GM21528 (cell line): Measurements from ENCODE around the gene CIDEA.
"Not testable (repeated sequence)": the region's sequence is repeated elsewhere in the genome, so short reads cannot be mapped to it uniquely, and the experiment has no call there.

ENCODE experiments used
- ATAC-seq: cut with Tn5 transposase; IDR thresholded peaks from one replicate; pipeline ENCODE4 v1.9.1; 2021; ENCODE audit warnings: mild to moderate bottlenecking, moderate library complexity; ENCODE audit not compliant: unreplicated experiment, low FRiP score

CIDEA gene

DNA sequence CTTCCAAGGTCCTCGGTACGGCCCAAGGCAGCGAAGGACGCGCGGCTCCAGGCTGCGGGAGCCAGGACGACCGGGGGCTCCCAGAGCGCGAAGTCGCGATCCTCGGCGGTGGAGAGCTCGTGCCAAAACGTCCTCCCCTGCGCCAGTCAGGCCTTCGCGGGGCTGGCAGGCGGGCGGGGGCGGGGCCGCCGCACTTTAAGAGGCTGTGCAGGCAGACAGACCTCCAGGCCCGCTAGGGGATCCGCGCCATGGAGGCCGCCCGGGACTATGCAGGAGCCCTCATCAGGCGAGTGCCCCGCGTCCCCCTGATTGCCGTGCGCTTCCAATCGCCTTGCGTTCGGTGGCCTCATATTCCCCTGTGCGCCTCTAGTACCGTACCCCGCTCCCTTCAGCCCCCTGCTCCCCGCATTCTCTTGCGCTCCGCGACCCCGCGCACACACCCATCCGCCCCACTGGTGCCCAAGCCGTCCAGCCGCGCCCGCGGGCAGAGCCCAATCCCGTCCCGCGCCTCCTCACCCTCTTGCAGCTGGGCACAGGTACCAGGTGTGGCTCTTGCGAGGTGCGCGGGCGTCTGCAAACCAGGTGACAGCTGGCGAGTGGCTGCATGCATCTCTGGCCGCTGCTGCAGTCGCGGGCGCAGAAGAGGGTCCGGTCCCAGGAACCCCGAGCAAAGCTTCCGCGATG, at the start of gene CIDEA:
TSS of gene CIDEA (plus strand) at position 226 of the 684 bp plus-strand sequence. CDS start at position 249, 23 bp downstream.
- no peak for ATAC-seq

- not testable (repeated sequence) for ATAC-seq
Observed at GRCh38 chr18:12208296-12209153, 45.6 kb upstream of the CIDEA start.

DNA sequence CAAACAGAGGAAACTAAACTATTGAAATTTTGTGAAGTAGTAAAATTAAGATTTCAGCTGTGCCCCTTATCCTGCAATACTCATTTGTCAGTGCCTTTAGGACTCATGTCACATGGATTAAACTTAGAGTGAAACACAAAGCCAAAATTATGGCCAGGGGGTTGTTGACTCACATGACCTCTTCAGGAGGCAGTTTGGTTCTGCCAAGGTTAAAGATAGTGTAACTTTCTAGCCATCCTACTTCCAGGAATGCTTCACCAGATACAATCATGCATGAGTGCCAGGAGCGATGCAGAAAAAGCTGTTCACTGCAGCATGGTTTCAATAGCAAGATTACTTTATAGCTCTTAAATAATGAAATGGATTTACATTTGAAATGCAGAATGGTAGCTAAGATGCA, 41.9 kb upstream of the CIDEA start:
- not testable (repeated sequence) for ATAC-seq

DNA sequence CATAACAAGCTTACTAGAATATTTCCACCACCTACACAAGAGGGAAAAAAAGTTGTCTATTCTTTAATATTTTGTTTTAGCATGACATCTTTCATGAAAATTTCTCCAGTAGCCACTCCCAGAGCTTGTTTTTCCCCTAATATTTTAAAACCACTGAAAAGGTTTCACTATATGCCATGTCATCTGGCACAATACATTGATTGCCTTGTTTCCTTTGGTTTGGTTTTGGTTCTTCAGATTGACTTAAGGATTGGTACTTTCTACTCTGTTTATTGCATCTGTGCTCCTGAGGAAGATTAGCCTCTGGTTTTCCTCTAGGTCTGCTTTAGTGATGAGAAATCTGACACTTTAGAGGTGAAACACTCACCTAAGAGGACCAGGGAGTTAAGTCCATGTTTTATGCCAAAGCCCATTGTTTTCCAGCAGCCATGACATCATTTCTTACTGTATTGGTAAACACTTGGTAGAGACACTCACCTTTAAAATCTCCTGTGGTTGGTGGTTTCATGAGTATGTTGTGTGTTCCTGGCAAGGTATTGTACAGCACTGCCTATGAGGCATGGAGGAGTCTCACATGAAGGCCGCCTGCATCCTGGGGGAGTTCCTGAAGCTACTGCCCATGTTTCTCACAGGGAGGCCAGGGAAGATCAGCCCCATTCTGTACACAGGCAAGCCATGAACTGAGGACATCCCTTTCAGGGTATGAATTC, 39.7 kb upstream of the CIDEA start:
- not testable (repeated sequence) for ATAC-seq

- ATAC-seq: not testable (repeated sequence)
Observed at GRCh38 chr18:12216471-12216870, 37.7 kb upstream of the CIDEA start.

DNA sequence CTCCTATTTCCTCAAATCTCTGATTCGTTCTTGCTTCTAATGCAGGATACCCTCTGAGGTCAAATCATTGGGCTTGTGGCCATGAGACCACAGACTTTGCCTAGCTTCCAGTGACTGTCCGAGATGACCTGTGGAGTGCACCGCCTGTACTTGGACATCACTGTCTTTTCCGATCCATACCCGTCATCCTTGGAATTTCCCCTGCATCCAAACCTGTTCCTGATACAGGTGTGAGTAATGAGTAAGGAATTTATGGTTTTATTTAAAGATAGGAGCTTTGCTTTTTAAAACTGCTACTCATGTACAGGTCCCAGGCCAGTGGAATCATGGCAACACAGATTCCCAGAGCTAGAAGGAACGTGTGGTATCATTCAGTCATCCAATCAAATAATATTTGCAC, 35.6 kb upstream of the CIDEA start:
- not testable (repeated sequence) for ATAC-seq

DNA sequence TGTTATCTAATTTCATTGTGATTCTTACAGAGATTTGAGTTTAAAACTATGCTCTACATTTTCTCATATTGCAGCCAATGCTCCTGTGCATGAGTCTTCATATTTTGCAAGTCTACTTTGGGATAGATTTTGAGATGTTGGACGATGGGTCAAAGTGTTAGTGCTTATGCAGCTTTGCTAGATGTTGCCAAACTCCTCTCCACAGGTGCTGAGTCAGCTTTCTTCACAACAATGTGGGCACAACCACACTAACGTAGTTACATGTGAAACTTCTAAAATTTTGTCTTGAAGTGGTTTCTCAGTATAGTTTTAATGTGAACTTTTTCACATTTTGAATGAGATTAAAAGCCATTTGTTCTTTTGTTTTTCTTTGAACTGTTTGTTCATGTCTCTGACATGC, 32.1 kb upstream of the CIDEA start:
- ATAC-seq: not testable (repeated sequence)

DNA sequence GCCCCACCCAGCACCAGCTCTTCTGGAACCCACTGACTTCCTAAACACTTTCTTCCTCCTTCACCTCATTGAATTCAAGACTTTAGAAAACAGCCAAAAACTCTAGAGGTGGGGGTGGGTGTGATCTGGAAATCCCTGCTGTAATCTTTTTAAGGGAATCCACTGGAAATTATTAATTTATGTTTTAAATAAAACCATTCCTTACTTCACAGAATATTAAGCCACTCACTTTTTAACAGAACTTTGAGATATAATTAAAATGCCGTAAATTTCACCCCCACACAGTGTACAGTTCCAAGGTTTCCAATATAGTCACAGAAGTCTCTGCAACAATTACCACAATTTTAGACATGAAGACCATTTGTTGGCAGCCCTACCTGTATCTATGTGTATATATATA, 30.8 kb upstream of the CIDEA start:
- ATAC-seq: not testable (repeated sequence)

DNA sequence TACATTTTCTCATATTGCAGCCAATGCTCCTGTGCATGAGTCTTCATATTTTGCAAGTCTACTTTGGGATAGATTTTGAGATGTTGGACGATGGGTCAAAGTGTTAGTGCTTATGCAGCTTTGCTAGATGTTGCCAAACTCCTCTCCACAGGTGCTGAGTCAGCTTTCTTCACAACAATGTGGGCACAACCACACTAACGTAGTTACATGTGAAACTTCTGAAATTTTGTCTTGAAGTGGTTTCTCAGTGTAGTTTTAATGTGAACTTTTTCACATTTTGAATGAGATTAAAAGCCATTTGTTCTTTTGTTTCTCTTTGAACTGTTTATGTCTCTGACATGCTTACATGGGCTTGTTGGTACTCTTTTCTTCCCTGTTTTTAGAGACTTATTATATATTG, 27.4 kb upstream of the CIDEA start:
- ATAC-seq: not testable (repeated sequence)

DNA sequence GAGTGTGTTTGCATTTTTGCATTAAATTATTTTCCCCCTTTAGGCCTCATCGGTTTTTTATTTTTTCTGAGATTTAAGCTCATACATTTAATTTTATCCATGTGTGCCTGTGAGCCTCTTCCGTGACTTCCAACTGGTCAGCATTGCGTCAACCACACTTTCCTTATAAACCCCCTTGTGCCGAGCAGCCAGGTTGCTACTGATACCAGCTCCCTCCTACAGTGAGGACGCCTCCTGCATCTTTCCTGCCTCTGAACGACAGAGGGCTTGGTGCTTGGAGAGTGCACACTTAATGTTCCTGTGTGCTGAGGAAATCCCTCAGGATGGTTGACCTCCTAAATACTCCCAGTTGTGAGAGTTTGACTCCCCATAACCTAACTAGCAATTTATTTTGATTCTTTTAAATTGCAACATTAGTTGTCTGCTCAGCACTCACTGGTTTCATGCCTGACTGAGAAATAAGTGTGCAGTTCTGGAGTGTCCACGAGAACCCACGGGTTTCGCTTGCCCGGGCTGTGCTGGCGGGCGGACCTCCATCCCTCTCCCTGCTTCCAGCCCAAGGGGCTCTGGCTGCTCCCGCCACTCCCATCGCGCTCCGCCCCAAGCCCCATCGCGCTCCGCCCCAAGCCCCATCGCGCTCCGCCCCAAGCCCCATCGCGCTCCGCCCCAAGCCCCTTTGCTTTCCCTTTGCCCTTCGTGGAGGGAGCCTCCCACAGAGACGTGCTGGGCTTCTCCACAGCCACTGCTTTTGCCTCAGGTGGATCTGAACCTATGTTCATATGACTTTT, 26.6 kb upstream of the CIDEA start:
- not testable (repeated sequence) for ATAC-seq

DNA sequence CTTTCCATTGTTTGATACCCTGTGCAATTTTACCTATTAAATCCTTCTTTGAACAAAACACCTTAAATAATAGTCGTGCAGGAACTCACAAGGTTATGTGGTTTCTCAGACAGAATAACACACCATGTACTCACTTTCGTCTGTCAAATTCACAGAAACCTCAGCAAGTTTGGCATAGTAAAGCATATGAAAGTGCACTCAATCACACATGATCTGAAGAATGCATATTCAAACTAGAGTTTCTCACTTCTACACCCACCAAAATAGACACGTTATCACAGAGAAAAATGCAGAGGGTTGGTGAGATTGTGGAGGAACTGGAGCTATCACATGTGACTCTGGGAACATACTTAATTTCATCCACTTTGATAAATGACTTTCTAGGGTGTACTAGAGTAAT, 25.9 kb upstream of the CIDEA start:
- not testable (repeated sequence) for ATAC-seq

GRCh38 chr18:12230561-12230960, 23.6 kb upstream of the CIDEA start:
- not testable (repeated sequence) for ATAC-seq

DNA sequence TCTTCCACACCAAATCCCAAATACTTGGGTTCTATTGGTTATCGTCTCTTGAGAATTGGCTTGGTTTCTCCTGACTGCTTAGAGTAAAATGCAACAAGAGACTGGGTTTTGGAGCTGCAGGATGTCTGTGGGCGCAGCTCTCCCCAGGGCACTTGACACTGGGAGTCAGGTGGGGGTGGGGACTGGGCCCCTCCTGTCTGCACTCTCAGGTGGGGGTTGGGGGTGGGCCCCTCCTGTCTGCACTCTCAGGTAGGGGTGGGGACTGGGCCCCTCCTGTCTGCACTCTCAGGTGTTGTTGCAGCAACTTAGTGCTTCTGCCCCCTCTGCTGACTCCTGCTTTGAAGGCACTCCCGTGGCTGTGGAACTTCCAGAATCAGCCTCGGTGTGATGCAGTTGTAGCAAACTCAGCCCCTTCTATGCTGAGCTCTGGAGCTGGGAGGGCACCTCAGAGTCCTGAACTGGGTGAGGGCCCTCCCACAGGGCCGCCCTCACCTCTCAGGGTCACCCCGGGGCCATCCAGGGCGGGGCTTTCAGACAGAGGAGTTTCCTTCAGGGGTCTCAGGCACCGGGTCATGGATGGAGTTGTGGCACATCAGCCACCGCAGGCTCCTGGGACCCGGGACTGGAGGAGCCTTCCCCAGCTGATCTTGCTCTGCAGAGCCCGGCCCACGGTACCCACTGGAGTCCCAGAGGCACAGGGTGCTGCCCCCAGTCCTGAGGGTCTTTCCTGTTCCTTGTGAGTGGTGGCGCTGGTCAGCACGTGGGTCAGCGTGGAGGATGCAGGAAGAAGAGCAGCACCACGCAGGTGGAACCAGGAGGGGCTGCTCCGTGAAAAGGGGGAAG, 22.9 kb upstream of the CIDEA start:
- no peak for ATAC-seq

DNA sequence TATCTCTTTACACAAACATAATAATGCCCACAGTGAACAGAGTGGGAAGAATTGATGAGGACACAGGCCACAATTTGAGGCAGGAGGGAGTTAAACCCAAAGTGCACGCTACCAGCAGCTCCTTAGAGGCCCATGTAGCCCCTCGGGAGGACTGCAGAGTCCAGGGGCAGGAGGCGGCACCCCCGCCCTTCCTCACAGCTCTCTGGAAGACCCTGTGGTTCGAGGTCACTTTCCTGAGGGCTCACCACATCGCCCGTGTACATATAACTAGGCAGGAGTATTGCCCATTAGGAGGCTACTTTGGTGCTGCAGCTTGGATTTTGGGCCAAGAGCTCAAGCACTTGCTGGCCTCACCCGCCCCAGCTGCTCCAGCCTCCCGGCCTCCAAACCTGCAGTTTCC, 22.2 kb upstream of the CIDEA start:
- no peak for ATAC-seq

GRCh38 chr18:12233378-12233777, 20.8 kb upstream of the CIDEA start:
- no peak for ATAC-seq

- no peak for ATAC-seq
Observed at GRCh38 chr18:12234451-12235190, 19.5 kb upstream of the CIDEA start.

DNA sequence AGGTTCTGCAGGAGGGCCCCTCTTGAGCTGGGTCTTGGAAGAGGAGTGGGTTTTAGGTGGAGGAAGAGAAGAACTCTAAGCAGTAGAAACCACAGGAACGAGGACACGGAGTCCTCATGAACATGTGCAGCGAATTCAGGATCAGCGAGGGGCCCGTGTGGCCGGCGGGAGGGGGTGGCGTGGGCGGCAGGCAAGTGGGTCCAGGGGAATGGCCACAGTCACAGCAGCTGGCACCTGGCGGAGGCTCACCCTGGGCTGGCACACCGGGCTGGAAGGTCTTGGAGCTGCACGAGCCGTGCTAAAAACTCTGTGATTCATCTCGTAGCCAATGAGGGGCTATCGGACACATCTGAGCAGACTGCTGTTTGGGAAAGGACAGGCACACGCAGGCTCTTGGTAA, 18.0 kb upstream of the CIDEA start:
- no peak for ATAC-seq

GRCh38 chr18:12236934-12237832, 17.0 kb upstream of the CIDEA start:
- no peak for ATAC-seq
